Stimulated activated naive B cell treated with anti-CD40 and anti-IgM and Interleukin-4, amounts not matched to agents 10 μg/mL and 1 μg/mL and 100 μg/mL, for 72 hours (primary cell): ENCODE measurements around the gene CDC14B.

Source experiments
- ATAC-seq, 2 donors: fragments of 150-1000 bp; cut with Tn5 transposase; replicated peaks; 2 replicates each; pipeline ENCODE4 v1.10.0; 2021; ENCODE audit warnings: moderate library complexity in 1 of 2
- DNase-seq: peaks from one replicate; pipeline ENCODE4 v3.0.0; 2021
- H3K27ac Mint-ChIP-seq: one replicate; pipeline ENCODE4 v1.8.0; 2022; ENCODE audit warnings: mild to moderate bottlenecking, mixed read lengths
- H3K27me3 Mint-ChIP-seq, 2 donors: one replicate each; pipeline ENCODE4 v1.8.0; 2022; ENCODE audit warnings: mixed read lengths in 2 of 2
- H3K36me3 Mint-ChIP-seq, 2 donors: one replicate each; pipeline ENCODE4 v1.8.0; 2022; ENCODE audit warnings: mixed read lengths in 2 of 2, mild to moderate bottlenecking in 1 of 2
- H3K4me1 Mint-ChIP-seq, 2 donors: one replicate each; pipeline ENCODE4 v1.8.0; 2022; ENCODE audit warnings: mixed read lengths in 2 of 2, mild to moderate bottlenecking in 1 of 2
- H3K4me3 Mint-ChIP-seq, 2 donors: one replicate each; pipeline ENCODE4 v1.8.0; 2022; ENCODE audit warnings: mild to moderate bottlenecking in 2 of 2, mixed read lengths in 2 of 2, moderate library complexity in 1 of 2
- H3K9me3 Mint-ChIP-seq, 2 donors: one replicate each; pipeline ENCODE4 v1.8.0; 2022; ENCODE audit warnings: mixed read lengths in 2 of 2, mild to moderate bottlenecking in 1 of 2

Gene CDC14B

DNA sequence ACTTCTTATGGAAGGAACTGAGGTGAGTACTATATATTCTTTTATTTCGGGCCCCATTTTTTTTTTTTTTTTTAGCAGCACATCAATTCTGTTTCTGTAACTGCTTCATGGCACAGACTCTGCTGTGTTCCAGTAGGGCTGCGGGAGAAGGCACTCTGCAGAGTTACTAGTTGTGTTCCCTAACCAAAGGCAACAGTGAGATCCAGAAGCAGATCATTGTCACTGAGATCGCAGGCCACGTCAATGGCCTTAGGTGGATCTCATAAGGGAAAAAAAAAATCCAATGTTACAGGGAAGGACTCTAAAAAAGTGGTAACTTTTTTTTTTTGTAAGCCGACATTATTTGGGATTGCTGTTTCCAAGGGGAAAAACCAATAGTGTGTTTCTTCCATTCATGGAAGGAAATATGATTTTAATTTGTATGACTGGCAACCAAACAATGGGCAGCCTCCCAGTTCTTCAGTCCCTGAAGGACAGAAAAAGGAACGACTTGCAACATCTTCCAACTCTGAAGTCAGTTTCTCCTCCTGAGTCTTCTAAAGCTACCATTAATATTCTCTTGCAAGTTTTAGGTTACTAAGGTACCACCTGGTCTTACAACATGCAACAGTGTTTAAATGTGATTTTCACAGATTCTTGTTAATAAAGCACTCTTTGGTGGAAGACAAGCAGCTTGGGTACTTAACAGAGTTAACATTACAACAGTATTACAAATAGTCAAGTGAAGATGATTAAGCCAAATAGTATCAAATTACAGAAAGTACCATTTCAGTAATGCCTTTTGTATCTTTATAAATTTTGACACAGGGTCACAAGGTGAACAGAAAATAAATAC is 116.9 kb downstream of the CDC14B start:
- no peak for ATAC-seq
- Mint-ChIP-seq H3K27ac (no peak overlapping the region), H3K4me3 (no peak overlapping the region), H3K36me3 (no peaks in the 10 kb centered on the region), H3K9me3 (no peaks in the 10 kb centered on the region), H3K4me1 (no peaks in the 10 kb centered on the region), H3K27me3 (peaks cover 0 to 5% of the 10 kb centered on the region in 2 donors)
- no peak for DNase-seq

- no peak overlapping the region for H3K27ac Mint-ChIP-seq
- ATAC-seq (no peak), DNase-seq (no peak)
- H3K27me3 Mint-ChIP-seq, result peaks cover 0 to 5% of the 10 kb centered on the region in 2 donors
- H3K9me3 Mint-ChIP-seq, result no peaks in the 10 kb centered on the region
- H3K36me3 Mint-ChIP-seq, result no peaks in the 10 kb centered on the region
- H3K4me3 Mint-ChIP-seq, result no peak overlapping the region
- no peaks in the 10 kb centered on the region for H3K4me1 Mint-ChIP-seq
Measured at GRCh38 chr9:96501633-96502538, 117.8 kb downstream of the CDC14B start.

GRCh38 chr9:96500696-96501632 is 118.7 kb downstream of the CDC14B start:
- peaks cover 0 to 5% of the 10 kb centered on the region in 2 donors for H3K27me3 Mint-ChIP-seq
- H3K4me3 Mint-ChIP-seq, result no peak overlapping the region
- H3K9me3 Mint-ChIP-seq, result no peaks in the 10 kb centered on the region
- no peaks in the 10 kb centered on the region for H3K4me1 Mint-ChIP-seq
- no peak for DNase-seq
- ATAC-seq, result no peak
- no peak overlapping the region for H3K27ac Mint-ChIP-seq
- H3K36me3 Mint-ChIP-seq, result peaks cover 0 to 1% of the 10 kb centered on the region in 2 donors

DNA sequence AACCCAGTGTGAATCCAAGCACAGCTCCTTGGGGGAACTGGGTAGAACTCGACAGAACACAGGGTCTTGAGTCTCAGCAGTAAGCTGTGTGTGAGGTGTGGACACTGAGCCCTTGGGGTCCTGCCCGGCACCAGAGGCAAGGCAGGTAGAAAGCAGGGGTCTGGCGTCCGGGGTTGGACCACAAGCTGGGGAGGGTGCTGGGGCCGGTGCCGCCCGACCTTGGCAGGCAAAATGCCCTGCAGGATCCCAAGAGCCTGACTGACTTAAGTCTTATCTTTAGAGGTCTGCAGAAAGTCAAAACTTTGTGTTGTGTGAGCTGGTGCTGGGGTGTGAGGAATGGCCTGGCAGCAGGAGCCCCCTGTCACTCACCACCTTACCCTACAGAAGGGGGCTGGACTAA is 120.4 kb downstream of the CDC14B start:
- no peak overlapping the region for H3K4me3 Mint-ChIP-seq
- no peak overlapping the region for H3K27ac Mint-ChIP-seq
- H3K27me3 Mint-ChIP-seq, result peaks cover 0 to 5% of the 10 kb centered on the region in 2 donors
- DNase-seq, result no peak
- no peaks in the 10 kb centered on the region for H3K4me1 Mint-ChIP-seq
- H3K36me3 Mint-ChIP-seq, result peaks cover 1 to 5% of the 10 kb centered on the region in 2 donors
- no peak for ATAC-seq
- H3K9me3 Mint-ChIP-seq, result no peaks in the 10 kb centered on the region

GRCh38 chr9:96498796-96499195 is 120.8 kb downstream of the CDC14B start:
- Mint-ChIP-seq H3K4me1 (no peaks in the 10 kb centered on the region), H3K36me3 (peaks cover 1 to 5% of the 10 kb centered on the region in 2 donors), H3K27me3 (peaks cover 0 to 5% of the 10 kb centered on the region in 2 donors), H3K27ac (no peak overlapping the region), H3K9me3 (no peaks in the 10 kb centered on the region), H3K4me3 (no peak overlapping the region)
- DNase-seq (no peak), ATAC-seq (no peak)

- peaks cover 1 to 5% of the 10 kb centered on the region in 2 donors for H3K36me3 Mint-ChIP-seq
- ATAC-seq, result no peak
- no peak overlapping the region for H3K4me3 Mint-ChIP-seq
- no peaks in the 10 kb centered on the region for H3K9me3 Mint-ChIP-seq
- H3K27me3 Mint-ChIP-seq, result no peaks in the 10 kb centered on the region
- no peak for DNase-seq
- H3K4me1 Mint-ChIP-seq, result no peaks in the 10 kb centered on the region
- no peak overlapping the region for H3K27ac Mint-ChIP-seq
Measured at GRCh38 chr9:96497117-96497399, 122.6 kb downstream of the CDC14B start.

DNA sequence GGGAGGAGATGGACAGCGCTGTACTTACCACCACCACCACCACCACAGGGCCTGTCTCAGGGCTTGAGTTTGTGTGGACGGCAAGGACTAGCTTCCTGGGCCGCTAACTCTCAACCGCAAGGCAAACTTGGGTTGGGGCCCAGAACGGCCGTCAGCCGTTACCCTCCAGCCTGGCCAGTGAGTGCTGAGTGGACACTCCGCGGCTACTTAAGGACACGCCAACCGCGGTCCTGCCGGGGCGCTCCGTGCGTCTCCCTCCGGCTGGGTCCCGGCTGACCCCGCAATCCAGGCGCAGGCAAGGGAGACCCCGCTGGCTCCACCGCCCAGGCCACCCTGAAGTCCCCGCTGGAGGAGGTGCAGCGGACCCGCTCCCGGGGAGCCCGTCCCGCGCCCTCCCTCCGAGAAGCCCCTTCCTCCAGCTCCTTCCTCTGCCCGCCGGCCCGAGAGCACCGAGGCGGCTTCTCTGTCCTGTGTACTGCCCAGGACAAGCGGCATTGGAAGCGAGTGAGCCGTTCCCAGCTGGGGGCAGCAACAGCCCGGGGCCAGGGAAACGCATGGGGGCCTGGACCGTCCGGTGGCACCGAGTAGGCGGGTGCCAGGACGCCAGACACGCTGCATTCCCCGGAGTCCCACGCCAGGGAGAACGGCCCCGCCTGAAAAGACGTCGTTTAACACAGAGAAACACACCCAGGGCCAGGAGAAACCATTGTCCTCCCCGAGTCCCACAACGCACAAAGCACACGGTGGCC is 123.1 kb downstream of the CDC14B start:
- DNase-seq (no peak), ATAC-seq (no peak)
- Mint-ChIP-seq H3K4me3 (no peak overlapping the region), H3K36me3 (peaks cover 5 to 9% of the 10 kb centered on the region in 2 donors), H3K27me3 (no peaks in the 10 kb centered on the region), H3K27ac (no peak overlapping the region), H3K4me1 (no peaks in the 10 kb centered on the region), H3K9me3 (no peaks in the 10 kb centered on the region)

DNA sequence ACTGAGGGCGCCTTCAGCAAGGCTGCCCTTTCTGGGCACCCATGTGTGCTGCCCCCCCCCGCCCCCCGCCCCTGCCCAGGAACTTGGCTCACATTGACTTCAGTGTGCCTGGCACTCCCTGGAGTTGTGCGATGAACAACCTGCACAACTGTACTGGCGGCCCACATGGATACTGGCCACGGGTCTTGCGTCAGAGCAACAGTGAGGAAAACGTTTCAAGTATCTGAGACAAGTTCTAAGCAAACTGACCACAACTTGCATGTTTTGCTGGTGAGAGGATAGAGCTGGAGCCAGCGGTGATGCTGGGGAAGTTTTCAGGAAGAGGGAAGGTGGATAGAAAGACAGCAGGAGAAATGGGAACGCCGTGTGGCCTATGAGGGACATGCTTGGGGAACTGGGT is 124.3 kb downstream of the CDC14B start:
- no peak overlapping the region for H3K27ac Mint-ChIP-seq
- H3K9me3 Mint-ChIP-seq, result no peaks in the 10 kb centered on the region
- H3K36me3 Mint-ChIP-seq, result peaks cover 6 to 16% of the 10 kb centered on the region in 2 donors
- no peaks in the 10 kb centered on the region for H3K27me3 Mint-ChIP-seq
- DNase-seq (no peak), ATAC-seq (no peak)
- H3K4me1 Mint-ChIP-seq, result no peaks in the 10 kb centered on the region
- H3K4me3 Mint-ChIP-seq, result no peak overlapping the region

GRCh38 chr9:96494215-96494800 is 125.3 kb downstream of the CDC14B start:
- no peak overlapping the region for H3K27ac Mint-ChIP-seq
- peaks cover 15 to 25% of the 10 kb centered on the region in 2 donors for H3K36me3 Mint-ChIP-seq
- no peaks in the 10 kb centered on the region for H3K4me1 Mint-ChIP-seq
- DNase-seq, result no peak
- H3K9me3 Mint-ChIP-seq, result no peaks in the 10 kb centered on the region
- H3K27me3 Mint-ChIP-seq, result no peaks in the 10 kb centered on the region
- H3K4me3 Mint-ChIP-seq, result no peak overlapping the region
- ATAC-seq, result no peak

DNA sequence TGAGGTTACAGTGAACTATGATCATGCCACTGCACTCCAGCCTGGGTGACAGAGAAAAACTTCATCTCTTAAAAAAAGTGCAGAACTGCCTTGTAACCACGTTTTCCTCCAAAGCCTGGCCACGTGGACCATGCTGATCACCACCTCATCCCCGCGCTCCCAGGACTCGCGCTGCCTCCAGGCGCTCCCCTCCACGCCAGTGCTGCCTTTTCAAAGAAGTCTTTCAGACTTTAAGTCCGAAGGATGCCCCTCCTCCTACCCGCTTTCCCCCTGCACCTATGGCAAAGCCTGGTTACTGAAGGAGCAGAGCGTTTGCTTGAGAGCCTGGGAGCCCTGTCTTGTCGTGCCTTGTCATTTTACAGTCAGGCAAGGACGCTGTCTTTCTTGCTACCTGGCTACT is 125.9 kb downstream of the CDC14B start:
- ATAC-seq (no peak), DNase-seq (no peak)
- no peaks in the 10 kb centered on the region for H3K9me3 Mint-ChIP-seq
- H3K4me3 Mint-ChIP-seq, result no peak overlapping the region
- peaks cover 20 to 30% of the 10 kb centered on the region in 2 donors for H3K36me3 Mint-ChIP-seq
- no peaks in the 10 kb centered on the region for H3K4me1 Mint-ChIP-seq
- H3K27me3 Mint-ChIP-seq, result no peaks in the 10 kb centered on the region
- H3K27ac Mint-ChIP-seq, result no peak overlapping the region

DNA sequence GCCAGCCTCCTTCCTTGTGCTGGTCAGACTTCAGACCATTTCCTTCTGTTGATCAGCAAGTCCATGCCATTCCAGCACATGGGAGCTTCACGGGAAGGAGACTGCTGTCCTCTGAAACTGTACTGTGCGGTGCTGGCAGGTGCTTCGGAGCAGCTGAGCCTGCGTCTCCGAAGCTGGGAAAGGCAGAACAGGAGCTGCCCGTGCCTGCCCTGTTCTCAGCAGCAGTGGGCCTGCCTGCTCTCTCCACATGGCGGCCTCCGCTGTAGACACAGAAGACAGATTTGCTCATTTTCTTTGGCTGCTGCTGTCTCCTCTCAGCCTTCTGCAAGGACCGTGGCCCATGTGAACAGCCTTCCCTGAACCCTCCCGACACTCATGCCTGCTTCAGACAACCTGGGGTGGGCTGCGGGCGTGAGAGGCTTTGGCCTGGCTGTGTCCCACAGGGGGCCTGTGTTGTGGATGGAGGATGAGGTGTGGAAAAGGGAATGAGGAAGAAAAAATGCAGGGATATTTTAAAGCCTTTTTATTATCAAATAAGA is 126.6 kb downstream of the CDC14B start:
- H3K27me3 Mint-ChIP-seq, result no peaks in the 10 kb centered on the region
- H3K9me3 Mint-ChIP-seq, result no peaks in the 10 kb centered on the region
- H3K4me1 Mint-ChIP-seq, result no peaks in the 10 kb centered on the region
- no peak overlapping the region for H3K27ac Mint-ChIP-seq
- DNase-seq (no peak), ATAC-seq (no peak)
- H3K4me3 Mint-ChIP-seq, result no peak overlapping the region
- peaks cover 27 to 37% of the 10 kb centered on the region in 2 donors for H3K36me3 Mint-ChIP-seq

GRCh38 chr9:96491880-96492525 is 127.6 kb downstream of the CDC14B start:
- Mint-ChIP-seq H3K4me1 (no peaks in the 10 kb centered on the region), H3K9me3 (no peaks in the 10 kb centered on the region), H3K27me3 (no peaks in the 10 kb centered on the region), H3K4me3 (no peak overlapping the region), H3K36me3 (peaks cover 30 to 43% of the 10 kb centered on the region in 2 donors), H3K27ac (no peak overlapping the region)
- DNase-seq, result no peak
- no peak for ATAC-seq
